ENCODE measurements around the gene C2orf80.

C2orf80 gene

DNA sequence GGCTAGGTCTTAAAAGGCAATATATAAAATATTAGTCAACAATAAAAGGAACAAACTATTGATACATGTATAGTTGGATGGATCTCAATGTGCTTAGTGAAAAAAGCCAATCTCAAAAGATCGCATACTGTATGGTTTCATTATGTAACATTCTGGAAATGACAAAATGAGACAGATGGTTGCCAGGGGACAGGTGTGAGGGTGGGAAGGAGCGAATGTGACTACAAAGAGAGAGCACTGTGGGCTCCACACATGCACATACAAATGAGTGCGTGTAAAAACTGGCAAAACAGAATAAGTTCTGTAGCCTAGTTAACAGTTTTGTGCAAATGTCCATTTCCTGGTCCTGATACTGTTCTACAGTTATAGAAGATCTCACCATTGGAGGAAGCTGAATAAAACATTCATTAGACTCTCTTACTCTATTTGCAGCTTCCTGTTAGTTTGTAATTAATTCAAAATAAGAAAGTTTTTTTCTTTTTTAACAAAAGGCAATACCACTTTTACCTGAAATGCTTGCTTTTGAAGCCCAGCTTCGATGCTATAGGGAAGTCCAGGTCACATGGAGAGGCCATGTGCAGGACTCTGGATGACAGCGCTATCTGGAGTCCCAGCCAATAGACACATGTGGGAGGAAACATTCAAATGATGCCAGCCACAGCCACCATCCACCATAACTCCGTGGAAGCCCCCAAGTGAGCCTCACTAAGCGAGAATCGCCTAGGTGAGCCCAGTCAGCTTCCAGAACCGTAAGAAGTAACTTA is 21.0 kb upstream of the C2orf80 start:
- DNase-seq (ENCODE audit: extremely low spot score): no peak
- ChIA-PET CTCF (no interaction called here), POLR2A (interaction anchor here (0.6 kb wide), 1 partner anchor 18 kb away, joined by 3 read pairs; no protein-coding TSS in a partner anchor)
- TF ChIP-seq CTBP1 (IDR thresholded peaks at IDR 0.05; ENCODE audit: borderline replicate concordance): no peak

DNA sequence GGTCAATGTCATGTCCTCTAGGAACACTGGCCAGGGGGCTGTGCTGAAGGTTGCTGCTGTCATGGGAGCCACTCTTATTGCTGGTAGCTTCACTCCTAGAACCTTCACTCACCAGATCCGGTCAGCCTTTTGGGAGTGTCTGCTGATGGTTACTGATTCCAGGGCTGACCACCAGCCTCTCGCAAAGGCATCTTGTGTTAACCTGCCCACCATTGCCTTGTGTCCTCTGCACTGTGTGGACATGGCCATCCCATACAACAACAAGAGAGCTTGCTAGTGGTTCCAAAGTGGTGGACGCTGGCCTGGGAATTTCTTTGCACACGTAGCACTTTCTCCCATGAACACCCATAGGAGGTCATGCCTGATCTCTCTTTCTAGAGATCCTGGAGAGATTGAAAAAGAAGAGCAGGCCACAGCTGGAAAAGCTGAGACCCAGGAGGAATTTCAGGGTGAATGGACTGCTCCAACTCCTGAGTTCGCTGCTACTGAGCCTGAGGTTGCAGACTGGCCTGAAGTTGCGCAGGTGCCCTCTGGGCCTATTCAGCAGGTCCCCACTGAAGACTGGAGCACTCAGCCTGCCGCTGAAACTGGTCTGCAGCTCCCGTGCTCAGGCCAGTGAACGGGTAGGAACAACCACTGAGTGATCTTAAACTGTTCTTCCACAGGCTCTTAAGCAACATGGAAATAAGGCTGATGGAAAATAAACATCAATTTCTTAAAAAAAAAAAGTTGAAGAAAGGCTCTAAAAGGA is 18.7 kb upstream of the C2orf80 start:
- POLR2A ChIA-PET: no interaction called here
- TF ChIP-seq FOXM1 (IDR thresholded peaks at IDR 0.05; ENCODE audit: borderline replicate concordance): no peak
- TF ChIP-seq TARDBP (IDR thresholded peaks at IDR 0.05): no peak
- CTCF ChIA-PET: no interaction called here

DNA sequence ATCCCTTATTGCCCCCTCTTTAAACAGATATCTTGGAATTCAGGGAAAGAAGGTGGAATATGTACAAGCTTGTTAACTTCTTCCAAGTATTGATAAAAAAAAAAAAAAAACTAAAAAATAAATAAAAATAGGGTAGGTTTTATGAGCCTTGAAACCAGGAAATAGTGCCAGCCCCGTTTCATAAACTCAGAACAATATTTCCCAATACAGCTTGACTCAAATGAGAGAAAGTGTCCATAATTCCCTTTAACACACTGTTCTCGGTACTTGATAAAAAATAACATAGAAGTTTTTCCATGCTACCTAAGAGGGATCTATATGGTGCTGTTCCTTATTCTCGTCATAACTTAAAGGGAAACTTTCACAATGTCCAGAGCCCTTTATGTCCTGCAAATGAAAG is 17.9 kb upstream of the C2orf80 start:
- ChIA-PET CTCF (no interaction called here), POLR2A (no interaction called here)
- TF ChIP-seq ELF4 (IDR thresholded peaks at IDR 0.05): no peak
- TF ChIP-seq FOXA1 (IDR thresholded peaks at IDR 0.05): no peak
- no peak for TF ChIP-seq LEF1 (IDR thresholded peaks at IDR 0.05; ENCODE audit: borderline replicate concordance)
- TF ChIP-seq TARDBP (IDR thresholded peaks at IDR 0.05): no peak
- no peak for TF ChIP-seq BHLHE40 (IDR thresholded peaks at IDR 0.05; ENCODE audit: borderline replicate concordance)
- TF ChIP-seq HDGF (IDR thresholded peaks at IDR 0.05; ENCODE audit: borderline replicate concordance): no peak
- TF ChIP-seq SUZ12 (IDR thresholded peaks at IDR 0.05): no peak
- TF ChIP-seq SP1 (IDR thresholded peaks at IDR 0.05): no peak
- no peak for TF ChIP-seq NFRKB (IDR thresholded peaks at IDR 0.05)
- no peak for DNase-seq (ENCODE audit: extremely low spot score)

More for the DNA sequence above, 18.7 kb upstream of the C2orf80 start:
- DNase-seq (ENCODE audit: extremely low spot score): no peak

DNA sequence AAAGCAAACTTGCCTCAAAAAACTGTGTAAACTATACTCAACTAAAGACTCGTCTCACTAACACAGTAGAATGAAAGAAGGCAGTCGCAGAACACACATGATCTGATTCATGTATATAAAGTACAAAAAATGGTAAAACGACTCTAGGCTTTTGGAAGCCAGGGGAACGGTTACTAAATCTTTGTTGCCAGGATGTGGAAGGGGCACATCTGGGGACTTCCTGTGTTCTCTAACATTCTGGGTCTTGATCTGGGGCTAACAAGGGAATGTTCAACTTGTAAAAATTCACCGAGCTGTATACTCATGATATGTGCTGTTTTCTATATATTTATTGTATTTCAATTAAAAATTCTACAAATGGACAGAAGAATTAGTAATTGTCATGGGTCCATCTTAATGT is 14.3 kb upstream of the C2orf80 start:
- CTCF ChIA-PET: interaction anchor here (0.6 kb wide), 1 partner anchor 52 kb away, joined by 3 read pairs; no protein-coding TSS in a partner anchor
- POLR2A ChIA-PET: no interaction called here

DNA sequence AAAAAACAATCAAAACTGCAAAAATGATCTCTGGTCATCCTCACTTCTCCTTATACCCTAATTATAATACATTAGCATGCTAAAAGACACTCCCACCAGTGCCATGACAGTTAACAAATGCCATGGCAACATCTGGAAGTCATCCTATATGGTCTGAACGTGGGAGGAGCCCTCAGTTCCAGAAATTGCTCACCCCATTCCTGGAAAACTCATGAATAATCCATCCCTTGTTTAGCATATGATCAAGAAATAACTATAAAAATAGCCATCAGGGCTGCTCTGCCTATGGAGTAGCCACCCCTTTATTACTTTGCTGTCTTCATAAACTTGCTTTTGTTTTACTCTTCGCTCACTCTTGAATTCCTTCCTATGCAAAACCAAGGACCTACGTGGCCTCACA is 5.7 kb upstream of the C2orf80 start:
- ChIA-PET CTCF (no interaction called here), POLR2A (no interaction called here)
- TF ChIP-seq FOXA1 (IDR thresholded peaks at IDR 0.05) (no peak), CTBP1 (IDR thresholded peaks at IDR 0.05; ENCODE audit: borderline replicate concordance) (no peak), LEF1 (IDR thresholded peaks at IDR 0.05; ENCODE audit: borderline replicate concordance) (no peak), ARNT (IDR thresholded peaks at IDR 0.05) (no peak), TARDBP (IDR thresholded peaks at IDR 0.05) (no peak), FOXM1 (IDR thresholded peaks at IDR 0.05; ENCODE audit: borderline replicate concordance) (no peak)
- DNase-seq (ENCODE audit: extremely low spot score): no peak

More for the DNA sequence above, 14.3 kb upstream of the C2orf80 start:
- no peak for TF ChIP-seq NFRKB (IDR thresholded peaks at IDR 0.05)
- no peak for DNase-seq (ENCODE audit: extremely low spot score)

DNA sequence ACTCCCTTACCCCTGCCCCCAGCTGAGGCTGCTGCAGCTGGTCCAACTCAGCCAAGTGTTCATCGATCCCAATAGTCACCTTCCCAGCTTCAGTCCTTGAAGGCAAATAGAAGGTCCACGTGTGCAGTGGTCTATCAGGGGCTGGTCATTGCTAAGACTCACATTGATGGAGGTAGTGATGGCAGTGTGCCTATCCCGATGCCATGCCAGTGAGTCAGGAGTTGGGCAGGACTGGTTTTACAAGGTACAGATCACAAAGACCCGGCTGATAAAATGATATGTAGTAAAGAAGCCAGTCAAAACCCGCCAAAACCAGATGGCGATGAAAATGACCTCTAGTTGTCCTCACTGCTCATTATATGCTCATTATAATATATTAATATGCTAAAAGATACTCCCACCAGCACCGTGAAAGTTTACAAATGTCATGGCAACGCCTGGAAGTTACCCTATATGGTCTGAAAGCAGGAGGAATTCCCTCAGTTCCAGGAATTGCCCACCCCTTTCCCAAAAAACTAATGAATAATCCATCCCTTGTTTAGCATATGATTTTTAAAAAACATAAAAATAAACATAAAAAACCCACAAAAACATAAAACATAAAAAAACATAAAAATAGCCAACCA is 2.9 kb upstream of the C2orf80 start:
- DNase-seq (ENCODE audit: extremely low spot score): no peak
- ChIA-PET POLR2A (interaction anchor here (0.6 kb wide), 1 partner anchor 18 kb away, joined by 3 read pairs; no protein-coding TSS in a partner anchor), CTCF (no interaction called here)
- TF ChIP-seq CTBP1 (IDR thresholded peaks at IDR 0.05; ENCODE audit: borderline replicate concordance) (no peak), ARNT (IDR thresholded peaks at IDR 0.05) (no peak), SP1 (IDR thresholded peaks at IDR 0.05) (no peak), L3MBTL2 (conservative IDR thresholded peaks at IDR 0.05) (no peak)
- TF ChIP-seq, protein P1, sequence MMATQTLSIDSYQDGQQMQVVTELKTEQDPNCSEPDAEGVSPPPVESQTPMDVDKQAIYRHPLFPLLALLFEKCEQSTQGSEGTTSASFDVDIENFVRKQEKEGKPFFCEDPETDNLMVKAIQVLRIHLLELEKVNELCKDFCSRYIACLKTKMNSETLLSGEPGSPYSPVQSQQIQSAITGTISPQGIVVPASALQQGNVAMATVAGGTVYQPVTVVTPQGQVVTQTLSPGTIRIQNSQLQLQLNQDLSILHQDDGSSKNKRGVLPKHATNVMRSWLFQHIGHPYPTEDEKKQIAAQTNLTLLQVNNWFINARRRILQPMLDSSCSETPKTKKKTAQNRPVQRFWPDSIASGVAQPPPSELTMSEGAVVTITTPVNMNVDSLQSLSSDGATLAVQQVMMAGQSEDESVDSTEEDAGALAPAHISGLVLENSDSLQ (IDR thresholded peaks at IDR 0.05): no peak

DNA sequence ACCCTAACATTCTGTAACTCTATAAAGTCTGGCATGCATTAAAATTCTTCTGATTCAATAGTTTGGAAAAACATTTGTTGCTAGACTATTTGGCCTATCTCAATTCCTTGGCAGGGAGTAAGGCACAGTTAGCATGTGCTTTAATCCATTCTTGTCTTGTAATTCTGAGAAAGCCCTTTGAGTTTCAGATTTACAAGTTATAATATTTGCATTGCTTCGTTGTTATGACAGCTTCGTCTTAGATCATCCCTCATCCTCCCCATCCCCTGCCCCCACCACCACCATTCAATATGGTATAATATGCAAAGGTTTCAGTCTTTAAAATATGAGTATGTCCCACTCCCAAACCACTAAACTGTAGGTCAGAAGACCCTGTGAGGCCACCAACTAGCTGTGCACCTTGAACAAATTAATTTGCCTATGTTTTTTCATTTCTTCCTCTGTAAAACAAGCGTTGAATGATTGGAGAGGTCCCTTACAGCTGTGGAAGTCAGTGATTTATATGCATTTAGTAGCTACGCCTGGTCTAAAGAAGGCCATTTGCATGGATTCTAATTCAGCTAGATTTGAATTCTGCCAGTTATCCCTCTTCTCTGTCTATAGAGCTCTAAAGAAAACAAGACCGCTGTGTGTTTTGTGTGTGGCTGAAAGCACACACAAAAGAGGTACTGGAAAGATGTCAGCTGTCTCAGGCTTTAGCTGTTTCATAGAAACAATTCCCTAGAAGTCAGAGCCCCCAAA is 591 bp downstream of the C2orf80 start:
- no peak for DNase-seq (ENCODE audit: extremely low spot score)
- TF ChIP-seq NFRKB (IDR thresholded peaks at IDR 0.05) (no peak), L3MBTL2 (conservative IDR thresholded peaks at IDR 0.05) (no peak), ARNT (IDR thresholded peaks at IDR 0.05) (no peak)
- ChIA-PET CTCF (no interaction called here), POLR2A (no interaction called here)

DNA sequence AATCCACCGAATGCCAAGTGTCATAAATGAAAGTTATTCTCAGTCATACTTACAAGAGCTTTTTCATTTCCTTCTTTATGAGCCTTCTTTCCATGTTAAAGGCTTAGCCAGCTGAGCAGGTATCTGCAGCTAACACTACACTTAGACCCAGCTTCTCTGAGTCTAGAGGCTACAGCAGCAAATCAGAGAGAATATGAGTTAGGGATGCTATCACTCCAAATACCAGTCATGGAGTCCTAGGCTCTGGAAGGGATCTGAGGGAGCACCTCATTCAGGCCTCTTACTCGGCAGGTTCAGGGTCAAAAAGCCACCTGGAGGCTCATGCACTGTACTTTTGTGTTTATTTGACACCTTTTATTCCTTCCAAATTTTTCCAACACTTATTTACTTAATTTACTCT is 2.9 kb downstream of the C2orf80 start:
- ChIA-PET POLR2A (no interaction called here), CTCF (no interaction called here)
- TF ChIP-seq FOXM1 (IDR thresholded peaks at IDR 0.05; ENCODE audit: borderline replicate concordance) (no peak), FOXK2 (IDR thresholded peaks at IDR 0.05) (no peak), SP1 (IDR thresholded peaks at IDR 0.05) (no peak), LEF1 (IDR thresholded peaks at IDR 0.05; ENCODE audit: borderline replicate concordance) (no peak), ELF4 (IDR thresholded peaks at IDR 0.05) (no peak), ZNF384 (IDR thresholded peaks at IDR 0.05) (no peak), HDGF (IDR thresholded peaks at IDR 0.05; ENCODE audit: borderline replicate concordance) (no peak), TARDBP (IDR thresholded peaks at IDR 0.05) (no peak), ARNT (IDR thresholded peaks at IDR 0.05) (no peak), BHLHE40 (IDR thresholded peaks at IDR 0.05; ENCODE audit: borderline replicate concordance) (no peak), L3MBTL2 (conservative IDR thresholded peaks at IDR 0.05) (no peak), FOXA1 (IDR thresholded peaks at IDR 0.05) (no peak)
- TF ChIP-seq, protein P1 (IDR thresholded peaks at IDR 0.05): no peak
- no peak for DNase-seq (ENCODE audit: extremely low spot score)

Measured in HEK293T (cell line).